ENCODE measurements around the gene GLCCI1.

DNA sequence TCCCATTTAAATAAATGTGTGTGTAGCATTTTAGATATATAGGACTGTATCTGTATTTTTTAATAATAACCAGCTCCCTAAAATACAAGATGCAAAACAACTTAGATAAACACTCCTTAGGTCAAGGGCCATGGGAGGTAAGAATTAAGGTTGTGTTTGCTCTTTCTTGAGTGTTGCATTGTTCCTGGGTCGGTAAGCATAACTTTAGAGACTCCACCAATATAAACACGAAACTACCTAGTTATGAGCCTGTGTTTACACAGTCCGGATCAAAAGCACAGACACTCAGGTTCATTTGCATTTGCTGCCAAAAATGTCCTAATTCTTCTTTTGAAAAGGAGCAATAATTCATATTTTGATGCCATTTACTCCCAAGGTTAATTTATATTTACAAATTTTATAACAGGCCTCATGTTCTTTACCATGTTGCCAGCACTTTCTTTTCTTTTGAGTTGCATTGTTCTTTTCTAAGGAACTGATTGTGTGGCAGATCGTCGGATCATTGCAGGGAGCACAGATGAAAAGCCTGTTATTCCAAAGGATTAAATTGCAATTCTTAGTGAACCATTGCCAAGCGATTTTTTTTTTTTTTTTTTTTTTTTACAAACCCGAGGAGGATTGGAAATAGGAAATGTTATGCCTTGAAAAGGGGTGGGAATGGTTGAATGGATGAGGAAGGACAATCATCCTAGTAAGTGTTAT lies 45.8 kb upstream of the GLCCI1 start:
- TF ChIP-seq, protein P1, sequence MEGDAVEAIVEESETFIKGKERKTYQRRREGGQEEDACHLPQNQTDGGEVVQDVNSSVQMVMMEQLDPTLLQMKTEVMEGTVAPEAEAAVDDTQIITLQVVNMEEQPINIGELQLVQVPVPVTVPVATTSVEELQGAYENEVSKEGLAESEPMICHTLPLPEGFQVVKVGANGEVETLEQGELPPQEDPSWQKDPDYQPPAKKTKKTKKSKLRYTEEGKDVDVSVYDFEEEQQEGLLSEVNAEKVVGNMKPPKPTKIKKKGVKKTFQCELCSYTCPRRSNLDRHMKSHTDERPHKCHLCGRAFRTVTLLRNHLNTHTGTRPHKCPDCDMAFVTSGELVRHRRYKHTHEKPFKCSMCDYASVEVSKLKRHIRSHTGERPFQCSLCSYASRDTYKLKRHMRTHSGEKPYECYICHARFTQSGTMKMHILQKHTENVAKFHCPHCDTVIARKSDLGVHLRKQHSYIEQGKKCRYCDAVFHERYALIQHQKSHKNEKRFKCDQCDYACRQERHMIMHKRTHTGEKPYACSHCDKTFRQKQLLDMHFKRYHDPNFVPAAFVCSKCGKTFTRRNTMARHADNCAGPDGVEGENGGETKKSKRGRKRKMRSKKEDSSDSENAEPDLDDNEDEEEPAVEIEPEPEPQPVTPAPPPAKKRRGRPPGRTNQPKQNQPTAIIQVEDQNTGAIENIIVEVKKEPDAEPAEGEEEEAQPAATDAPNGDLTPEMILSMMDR (IDR thresholded peaks at IDR 0.05; ENCODE audit: low read depth, low read length), result no peak
- no peak for TF ChIP-seq EZH2phosphoT487 (IDR thresholded peaks at IDR 0.05; ENCODE audit: low read depth)
